Neuron (in vitro differentiated cells): ENCODE measurements around the gene TAF1B.

Experiments
- H2AFZ ChIP-seq: one replicate; pipeline ENCODE4 v1.6.1; 2013; ENCODE audit warnings: low read depth, mild to moderate bottlenecking, inconsistent platforms, low read length, moderate library complexity
- H3K27me3 ChIP-seq: one replicate; pipeline ENCODE4 v1.6.1; 2013; ENCODE audit warnings: low read length; ENCODE audit not compliant: insufficient read depth
- H3K36me3 ChIP-seq: one replicate; pipeline ENCODE4 v1.6.1; 2013; ENCODE audit warnings: low read length; ENCODE audit not compliant: insufficient read depth
- H3K4me1 ChIP-seq: one replicate; pipeline ENCODE4 v1.6.1; 2013; ENCODE audit warnings: low read length; ENCODE audit not compliant: insufficient read depth
- H3K4me3 ChIP-seq: 2 replicates; pipeline ENCODE4 v1.5.1; 2013; ENCODE audit warnings: mild to moderate bottlenecking, low read length, moderate library complexity
- H3K9me3 ChIP-seq: one replicate; pipeline ENCODE4 v1.6.1; 2013; ENCODE audit warnings: low read length

The TAF1B gene

DNA sequence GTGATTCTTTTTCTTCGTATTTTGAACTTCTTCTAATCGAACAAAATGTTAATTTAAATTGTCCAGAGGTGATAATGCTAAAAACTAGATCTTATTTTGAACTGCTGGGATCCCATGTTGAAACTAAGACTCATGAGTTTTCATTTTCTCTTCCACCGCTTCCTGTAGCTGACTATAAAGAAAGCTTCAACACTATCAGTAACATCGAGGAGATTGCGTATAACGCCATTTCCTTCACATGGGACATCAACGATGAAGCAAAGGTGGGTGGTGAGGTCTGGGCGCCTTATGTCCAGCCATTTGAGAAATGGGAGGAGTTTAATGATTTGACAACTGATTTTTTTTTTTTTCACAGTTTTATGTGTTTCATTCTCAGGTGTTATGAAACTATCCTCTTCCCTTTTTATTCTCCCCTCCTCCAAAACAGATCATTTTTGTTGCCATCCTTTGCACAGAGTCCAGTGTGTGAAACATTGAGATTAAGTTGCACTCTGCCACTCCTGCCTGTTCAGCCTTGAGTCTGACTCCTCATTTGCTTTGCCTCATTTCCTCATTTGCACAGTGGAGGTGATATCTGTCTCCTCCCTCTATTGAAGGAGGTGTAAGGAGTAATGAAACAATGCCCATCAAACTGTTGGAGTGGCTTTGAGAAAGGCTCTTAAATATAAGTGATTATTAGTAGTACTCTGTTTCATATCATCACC lies 122.0 kb downstream of the TAF1B start:
- Histone ChIP-seq H3K27me3 (no peaks in the 10 kb centered on the region), H3K36me3 (peaks cover 9% of the 10 kb centered on the region), H2AFZ (no peak overlapping the region), H3K9me3 (no peaks in the 10 kb centered on the region), H3K4me3 (no peak overlapping the region), H3K4me1 (peaks cover 26% of the 10 kb centered on the region)

DNA sequence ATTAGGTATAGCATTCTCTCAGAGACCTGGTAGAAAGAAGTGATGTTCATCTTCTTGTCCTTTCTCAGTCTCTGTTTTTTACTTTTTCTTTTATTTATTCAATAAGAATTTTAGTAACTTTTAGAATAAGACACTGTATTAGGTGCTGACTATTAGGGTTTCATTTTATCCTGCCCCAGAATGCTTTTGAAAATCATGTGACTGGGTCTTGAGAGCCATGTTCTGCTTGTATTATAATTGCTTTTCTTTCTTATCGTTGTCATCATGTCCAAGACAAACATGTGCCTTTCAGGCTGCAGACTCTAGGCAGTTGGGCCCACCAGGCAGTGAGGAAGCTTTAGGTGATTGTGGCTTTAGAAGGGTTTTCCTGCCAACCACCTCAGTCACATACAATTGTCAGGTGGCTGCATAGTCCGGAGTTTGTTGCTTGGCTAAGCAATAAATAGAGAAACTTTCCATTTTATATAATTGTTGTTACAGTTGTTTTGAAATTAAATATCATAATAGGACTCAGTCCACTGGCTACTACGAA lies 123.3 kb downstream of the TAF1B start:
- H3K4me1 ChIP-seq = peaks cover 15% of the 10 kb centered on the region
- H2AFZ ChIP-seq = no peak overlapping the region
- peaks cover 9% of the 10 kb centered on the region for H3K36me3 ChIP-seq
- H3K9me3 ChIP-seq = no peaks in the 10 kb centered on the region
- H3K27me3 ChIP-seq = no peaks in the 10 kb centered on the region
- H3K4me3 ChIP-seq = no peak overlapping the region

DNA sequence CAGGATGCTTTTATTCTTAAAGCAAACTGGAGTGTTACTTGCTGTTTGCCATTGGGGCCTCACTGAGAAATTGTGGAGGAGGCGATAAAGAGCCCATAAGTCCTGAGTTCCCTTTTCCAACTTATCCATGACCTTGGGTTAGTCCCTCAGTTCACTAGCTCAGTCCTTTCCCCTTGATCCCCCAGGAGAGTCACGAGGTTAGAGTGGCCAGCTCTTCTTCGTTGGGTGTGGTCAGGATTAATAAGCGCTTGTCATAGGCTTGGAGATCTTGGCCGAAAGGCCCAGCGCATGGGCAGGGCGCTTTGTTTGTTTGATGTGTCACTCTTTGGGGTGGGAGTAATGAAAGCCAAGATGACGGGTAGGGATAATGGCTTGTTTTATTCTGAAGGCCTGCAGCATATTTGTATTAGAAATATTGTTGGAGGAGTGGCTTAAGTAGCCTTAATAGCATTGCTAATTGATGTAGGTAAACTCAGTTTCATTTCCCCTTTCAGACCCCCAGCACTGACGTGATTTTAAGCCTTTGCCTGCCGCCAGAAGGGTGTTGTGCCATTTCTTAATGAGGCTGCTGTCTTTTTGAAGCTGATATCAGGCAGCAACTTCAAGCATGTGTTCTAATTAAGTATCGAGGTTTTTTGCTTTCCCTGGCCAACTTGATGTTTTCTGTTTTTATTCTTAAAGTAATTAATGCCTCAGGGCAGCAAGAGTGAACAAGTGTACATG lies 123.9 kb downstream of the TAF1B start:
- Histone ChIP-seq H3K36me3 (peaks cover 9% of the 10 kb centered on the region), H3K4me1 (peaks cover 15% of the 10 kb centered on the region), H3K27me3 (no peaks in the 10 kb centered on the region), H2AFZ (no peak overlapping the region), H3K9me3 (no peaks in the 10 kb centered on the region), H3K4me3 (no peak overlapping the region)

DNA sequence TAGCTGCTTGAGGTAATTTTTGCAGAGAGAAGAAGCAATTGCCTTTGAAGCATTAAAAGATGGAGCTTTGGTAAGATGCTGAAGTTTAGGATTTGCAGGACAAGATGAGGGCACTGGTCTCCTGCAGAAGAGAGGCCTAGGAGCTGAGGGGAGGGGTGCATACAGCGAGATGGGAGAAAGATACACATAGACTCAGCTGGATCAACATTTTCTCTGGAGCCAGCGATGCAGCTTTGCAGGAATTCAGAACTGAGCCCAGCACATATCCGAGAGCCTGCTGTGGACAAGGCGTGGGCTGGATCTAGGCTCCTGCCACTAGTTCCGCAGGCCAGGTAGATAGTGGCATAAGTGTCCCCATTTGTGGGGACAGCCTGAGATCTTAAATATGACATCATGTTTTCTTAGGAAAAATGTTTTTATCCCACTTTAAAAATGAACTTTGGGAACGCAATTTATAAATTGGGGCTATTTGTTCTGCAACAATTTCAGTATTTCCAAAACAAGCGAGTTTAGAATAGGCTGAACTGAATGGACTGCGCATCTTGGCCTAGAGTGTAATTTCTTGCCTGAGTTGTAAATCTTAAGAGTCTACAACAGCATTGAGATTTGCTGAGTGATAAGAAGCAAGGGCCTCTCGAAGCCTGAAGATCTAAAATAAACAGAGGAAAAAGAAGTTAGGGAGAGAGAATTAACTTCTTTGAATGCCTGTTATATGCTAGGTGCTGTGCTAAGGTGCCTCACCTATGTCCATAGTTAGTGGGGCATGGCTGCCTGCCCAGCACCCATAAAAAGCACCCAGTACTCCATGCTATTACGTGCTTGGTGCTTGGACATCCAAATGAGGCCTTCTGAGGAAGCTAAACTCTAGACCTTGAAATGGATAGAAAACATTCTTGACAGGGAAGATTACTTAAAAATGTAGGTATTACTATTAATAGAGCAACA lies 125.6 kb downstream of the TAF1B start:
- peaks cover 24% of the 10 kb centered on the region for H3K4me1 ChIP-seq

DNA sequence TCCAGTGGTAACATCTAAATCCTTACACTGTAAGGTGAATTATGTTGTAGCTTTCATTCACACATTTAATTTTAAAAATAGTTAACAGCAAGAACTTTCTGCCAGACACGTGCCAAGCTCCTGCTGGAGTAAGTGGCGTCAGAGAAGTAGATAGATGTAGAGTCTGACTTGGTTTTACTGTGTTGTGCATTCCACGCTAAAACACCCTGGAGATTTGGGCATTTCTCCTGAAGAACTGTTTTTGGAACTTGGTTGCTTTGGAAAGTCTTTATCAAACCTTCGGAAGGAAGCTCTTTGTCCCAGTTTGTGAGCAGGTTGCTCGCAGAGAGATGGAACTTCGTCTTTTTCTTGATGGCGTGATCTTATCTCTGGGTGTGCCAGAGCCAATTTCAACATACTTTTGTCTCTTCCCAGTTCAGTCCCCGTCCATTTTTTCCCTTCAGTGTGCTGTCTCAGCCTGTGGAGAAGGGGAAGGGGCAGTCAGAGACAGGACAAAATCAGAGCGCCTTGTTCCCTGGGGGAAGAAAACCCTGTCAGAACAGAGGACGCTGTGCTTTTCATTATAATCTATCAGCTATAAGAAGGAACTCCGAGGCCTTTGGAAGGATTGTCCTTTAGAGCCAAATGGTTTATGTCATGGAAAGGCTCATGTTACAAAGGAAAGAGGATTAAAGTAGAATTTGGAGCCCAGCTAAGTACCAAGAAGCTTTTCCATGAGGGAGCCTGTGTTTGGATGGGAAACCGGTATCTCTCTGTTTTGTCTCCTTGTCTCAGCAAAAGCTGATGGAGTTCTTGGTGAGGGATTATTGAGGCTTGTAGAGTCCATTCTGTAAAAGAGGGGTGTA lies 127.1 kb downstream of the TAF1B start:
- H3K4me1 ChIP-seq = peaks cover 24% of the 10 kb centered on the region
- H3K36me3 ChIP-seq = peaks cover 4% of the 10 kb centered on the region
- H3K27me3 ChIP-seq = no peaks in the 10 kb centered on the region
- no peak overlapping the region for H3K4me3 ChIP-seq
- no peaks in the 10 kb centered on the region for H3K9me3 ChIP-seq
- H2AFZ ChIP-seq = no peak overlapping the region

More for the DNA sequence above, 125.6 kb downstream of the TAF1B start:
- Histone ChIP-seq H3K9me3 (no peaks in the 10 kb centered on the region), H3K27me3 (no peaks in the 10 kb centered on the region), H3K4me3 (no peak overlapping the region), H3K36me3 (peaks cover 9% of the 10 kb centered on the region), H2AFZ (no peak overlapping the region)

DNA sequence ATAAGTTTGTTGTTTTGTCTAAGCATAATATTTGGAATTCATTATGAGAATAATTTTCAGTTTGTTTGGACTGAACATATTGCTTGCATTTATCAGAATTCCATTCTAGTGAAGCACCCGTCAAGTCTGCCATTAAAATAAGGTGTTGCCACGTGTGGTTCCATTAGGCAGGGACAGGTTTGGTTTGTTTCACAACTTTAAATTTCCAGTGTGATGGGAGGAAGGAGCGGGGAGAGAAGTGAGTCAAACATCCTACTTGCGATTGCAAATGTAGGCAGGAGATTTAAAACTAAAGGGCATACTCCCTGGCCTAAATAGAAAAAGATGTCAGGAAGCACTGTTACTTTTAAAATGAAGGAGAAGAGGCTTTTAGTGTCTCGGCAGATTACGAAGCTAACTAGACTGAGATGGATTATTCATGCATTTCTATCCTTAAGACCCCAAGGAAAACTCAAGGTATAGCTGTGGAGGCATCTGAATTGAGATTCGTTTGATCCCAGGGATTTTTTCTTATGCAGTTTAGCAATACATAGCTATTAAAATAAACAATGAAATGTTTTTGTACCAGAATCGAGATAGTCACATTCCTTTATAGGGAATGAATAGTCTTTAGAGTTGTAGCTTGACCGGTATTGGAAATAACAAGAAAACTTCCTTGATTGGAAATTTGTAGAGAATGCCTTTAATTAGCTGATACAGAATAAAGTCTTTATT lies 128.0 kb downstream of the TAF1B start:
- Histone ChIP-seq H3K27me3 (no peaks in the 10 kb centered on the region), H3K4me1 (peaks cover 24% of the 10 kb centered on the region), H3K36me3 (no peaks in the 10 kb centered on the region), H2AFZ (no peak overlapping the region), H3K4me3 (no peak overlapping the region), H3K9me3 (no peaks in the 10 kb centered on the region)

DNA sequence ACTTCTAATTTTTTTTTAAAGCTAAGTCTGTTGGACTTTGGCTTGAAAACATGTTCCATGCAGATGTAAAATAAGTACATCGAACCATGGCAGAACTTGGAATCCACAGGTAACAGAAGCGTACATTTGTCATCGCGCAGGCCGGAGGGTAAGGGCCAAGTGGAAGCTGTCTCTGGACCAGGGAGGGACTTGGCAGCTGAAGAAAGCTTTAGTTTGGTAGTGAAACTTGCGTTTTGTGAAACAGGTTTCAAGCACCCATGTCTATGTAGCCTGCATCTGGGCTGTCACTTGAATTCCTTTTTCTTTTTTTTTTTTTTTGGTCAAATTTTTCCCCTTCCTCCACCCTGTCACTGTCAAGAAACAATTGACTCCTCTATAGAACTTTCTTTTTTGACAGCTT lies 128.6 kb downstream of the TAF1B start:
- Histone ChIP-seq H3K4me3 (no peak overlapping the region), H3K36me3 (no peaks in the 10 kb centered on the region), H3K27me3 (no peaks in the 10 kb centered on the region), H2AFZ (no peak overlapping the region), H3K9me3 (no peaks in the 10 kb centered on the region), H3K4me1 (peaks cover 24% of the 10 kb centered on the region)

DNA sequence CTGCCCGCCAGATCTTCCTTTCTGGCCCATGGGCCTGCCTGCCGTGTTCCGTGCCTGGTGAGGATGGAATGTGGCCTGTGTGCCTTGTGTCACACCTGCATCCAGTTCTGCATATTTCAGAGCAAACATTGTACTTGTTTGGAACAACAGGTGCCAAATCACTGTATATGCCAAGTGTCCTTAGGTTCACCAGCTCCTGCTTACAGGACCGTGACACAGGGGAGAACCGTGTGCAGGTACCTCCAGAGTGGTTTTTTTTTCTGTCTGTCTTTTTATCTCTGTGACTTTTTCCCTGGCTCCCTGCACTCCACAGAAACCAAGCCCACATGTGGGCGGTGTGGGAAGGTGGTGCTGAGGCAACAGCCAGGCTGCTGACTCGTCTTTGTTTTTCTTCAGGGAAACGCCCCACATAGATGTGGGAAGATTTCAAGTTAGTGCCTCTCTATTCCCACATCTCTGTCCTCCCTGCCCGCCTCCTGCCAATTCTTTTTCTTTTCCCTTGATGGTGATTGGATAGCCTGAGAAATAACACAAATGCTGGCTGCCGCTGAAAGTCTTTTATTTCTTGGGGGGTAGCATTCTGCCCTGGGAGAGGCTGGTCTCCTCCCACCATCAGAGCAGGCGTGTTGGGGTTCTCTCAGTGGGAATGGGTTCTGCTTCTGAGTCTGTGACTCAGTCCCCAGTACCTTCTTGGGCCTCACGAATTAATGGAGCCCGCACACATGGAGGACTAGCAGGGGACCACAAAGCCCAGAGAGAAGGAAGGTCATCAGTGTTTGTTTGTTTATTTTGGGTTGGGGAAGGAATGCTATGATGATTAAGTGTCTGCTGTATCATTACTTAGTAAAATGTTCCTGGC lies 129.6 kb downstream of the TAF1B start:
- no peak overlapping the region for H2AFZ ChIP-seq
- no peak overlapping the region for H3K4me3 ChIP-seq
- H3K4me1 ChIP-seq = peaks cover 21% of the 10 kb centered on the region
- no peaks in the 10 kb centered on the region for H3K9me3 ChIP-seq
- no peaks in the 10 kb centered on the region for H3K36me3 ChIP-seq
- H3K27me3 ChIP-seq = no peaks in the 10 kb centered on the region

DNA sequence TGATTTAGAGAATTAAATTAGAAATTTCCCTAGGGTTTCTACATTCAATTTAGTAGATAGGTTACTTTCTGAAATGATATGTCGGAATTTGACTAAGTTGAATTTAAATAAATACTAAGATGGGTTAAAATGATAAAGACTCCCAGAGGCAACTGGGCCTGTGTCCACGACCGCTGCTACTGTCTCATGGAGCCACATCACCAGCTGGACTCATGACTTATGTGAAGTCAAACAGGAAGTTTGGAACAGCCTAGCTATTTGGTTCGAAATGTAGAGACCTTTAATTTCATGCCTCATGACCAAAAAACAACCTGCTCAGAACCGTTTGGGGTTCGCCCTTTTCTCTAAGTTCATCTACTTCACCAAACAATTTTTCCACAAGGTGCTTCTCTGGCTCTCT lies 130.4 kb downstream of the TAF1B start:
- Histone ChIP-seq H3K36me3 (no peaks in the 10 kb centered on the region), H3K27me3 (no peaks in the 10 kb centered on the region), H3K9me3 (no peaks in the 10 kb centered on the region), H3K4me1 (peaks cover 13% of the 10 kb centered on the region), H2AFZ (no peak overlapping the region), H3K4me3 (no peak overlapping the region)

DNA sequence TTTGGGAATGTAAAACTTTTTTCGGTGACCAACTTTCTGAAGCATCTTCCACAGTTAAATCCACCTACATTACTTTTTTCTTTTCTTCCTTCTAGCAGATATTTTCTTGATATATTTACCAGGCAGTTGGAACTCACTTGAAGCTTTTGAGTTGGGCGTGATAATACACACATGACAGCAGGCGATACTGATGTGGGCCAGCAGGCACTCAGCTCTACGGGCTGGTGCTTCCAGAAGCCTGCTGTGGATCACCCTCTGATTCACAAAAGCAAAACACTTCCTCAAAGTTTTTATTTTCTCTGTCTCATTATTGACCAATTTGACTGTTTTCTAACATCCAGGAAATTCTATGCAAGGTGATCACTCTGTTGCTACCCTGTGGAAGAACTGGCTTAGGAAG lies 131.1 kb downstream of the TAF1B start:
- Histone ChIP-seq H3K4me3 (no peak overlapping the region), H2AFZ (no peak overlapping the region), H3K27me3 (no peaks in the 10 kb centered on the region), H3K9me3 (no peaks in the 10 kb centered on the region), H3K36me3 (no peaks in the 10 kb centered on the region), H3K4me1 (peaks cover 13% of the 10 kb centered on the region)

DNA sequence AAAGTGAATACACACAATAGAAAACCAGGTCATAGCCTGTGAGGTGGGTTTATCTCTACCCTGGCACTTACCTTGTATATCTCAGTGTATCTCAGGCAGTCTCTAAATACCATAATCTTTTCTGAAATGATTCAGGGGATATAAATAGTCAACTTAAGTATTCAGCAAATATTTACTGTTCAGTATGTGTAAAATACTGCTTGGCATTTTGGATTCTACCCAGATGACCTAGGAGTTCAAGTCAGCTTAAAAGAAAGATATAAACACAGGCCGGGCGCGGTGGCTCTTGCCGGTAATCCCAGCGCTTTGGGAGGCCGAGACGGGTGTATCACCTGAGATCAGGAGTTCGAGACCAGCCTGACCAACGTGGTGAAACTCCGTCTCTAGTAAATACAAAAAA lies 132.1 kb downstream of the TAF1B start:
- H3K9me3 ChIP-seq = no peaks in the 10 kb centered on the region
- H2AFZ ChIP-seq = no peak overlapping the region
- H3K27me3 ChIP-seq = no peaks in the 10 kb centered on the region
- H3K4me1 ChIP-seq = peaks cover 13% of the 10 kb centered on the region
- no peak overlapping the region for H3K4me3 ChIP-seq
- H3K36me3 ChIP-seq = no peaks in the 10 kb centered on the region
